ENCODE measurements around the gene CLSTN2.

- TF ChIP-seq CTCF (conservative IDR thresholded peaks at IDR 0.05), result no peak
- no peak for TF ChIP-seq EZH2 (IDR thresholded peaks at IDR 0.05; ENCODE audit: low read depth)
These were observed 570.9 kb downstream of the CLSTN2 start for GRCh38 chr3:140505876-140506275.

Data from PC-9 (cell line).